Keratinocyte (primary cell): Measurements from ENCODE around the gene COG6.

ENCODE experiments used
- EZH2 ChIP-seq: IDR thresholded peaks from one replicate; pipeline ENCODE4 v1.6.1; 2012; ENCODE audit warnings: inconsistent platforms, mild to moderate bottlenecking, low read length, moderate library complexity
- TF ChIP-seq, protein P1 (sequence below), 3 experiments: IDR thresholded peaks in 1 of 3; conservative IDR thresholded peaks in 1 of 3; optimal IDR thresholded peaks in 1 of 3; 2 replicates in 2 of 3; 3 replicates in 1 of 3; pipeline versions ENCODE3 to v1.5.1; 2011; ENCODE audit warnings: low read length in 3 of 3, mild to moderate bottlenecking in 3 of 3, moderate library complexity in 2 of 3, control low read depth in 1 of 3, inconsistent platforms in 1 of 3; ENCODE audit not compliant: insufficient read depth in 2 of 3; ENCODE audit errors: extremely low read depth in 1 of 3

DNA sequence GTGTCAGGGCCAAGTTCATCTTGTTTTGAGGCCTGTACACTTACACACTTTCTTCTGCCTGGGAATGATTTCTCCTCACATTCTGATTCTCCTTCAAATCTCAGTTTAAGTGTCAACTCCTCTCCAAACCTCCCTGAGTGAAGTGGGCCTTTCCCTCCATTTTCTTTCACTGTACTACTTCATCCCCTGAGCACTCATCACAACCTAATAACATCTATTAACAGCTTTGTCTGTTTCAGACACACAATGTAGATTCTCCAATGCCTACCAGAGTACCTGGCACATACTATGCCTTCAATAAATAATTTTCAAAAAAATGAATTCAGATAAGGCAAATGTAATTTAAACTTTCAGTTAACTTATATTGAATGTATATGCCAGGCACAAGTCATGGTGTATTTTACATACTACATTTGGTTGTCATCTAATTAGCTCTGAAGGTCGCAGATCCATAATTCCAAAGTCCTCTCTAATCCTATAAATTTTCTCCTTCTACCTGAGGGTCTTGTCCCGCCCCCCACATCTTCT lies 357 bp upstream of the COG6 start:
- TF ChIP-seq, protein P1, sequence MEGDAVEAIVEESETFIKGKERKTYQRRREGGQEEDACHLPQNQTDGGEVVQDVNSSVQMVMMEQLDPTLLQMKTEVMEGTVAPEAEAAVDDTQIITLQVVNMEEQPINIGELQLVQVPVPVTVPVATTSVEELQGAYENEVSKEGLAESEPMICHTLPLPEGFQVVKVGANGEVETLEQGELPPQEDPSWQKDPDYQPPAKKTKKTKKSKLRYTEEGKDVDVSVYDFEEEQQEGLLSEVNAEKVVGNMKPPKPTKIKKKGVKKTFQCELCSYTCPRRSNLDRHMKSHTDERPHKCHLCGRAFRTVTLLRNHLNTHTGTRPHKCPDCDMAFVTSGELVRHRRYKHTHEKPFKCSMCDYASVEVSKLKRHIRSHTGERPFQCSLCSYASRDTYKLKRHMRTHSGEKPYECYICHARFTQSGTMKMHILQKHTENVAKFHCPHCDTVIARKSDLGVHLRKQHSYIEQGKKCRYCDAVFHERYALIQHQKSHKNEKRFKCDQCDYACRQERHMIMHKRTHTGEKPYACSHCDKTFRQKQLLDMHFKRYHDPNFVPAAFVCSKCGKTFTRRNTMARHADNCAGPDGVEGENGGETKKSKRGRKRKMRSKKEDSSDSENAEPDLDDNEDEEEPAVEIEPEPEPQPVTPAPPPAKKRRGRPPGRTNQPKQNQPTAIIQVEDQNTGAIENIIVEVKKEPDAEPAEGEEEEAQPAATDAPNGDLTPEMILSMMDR (optimal IDR thresholded peaks at IDR 0.05 in 1 of 3, IDR thresholded peaks at IDR 0.05 in 1 of 3, conservative IDR thresholded peaks at IDR 0.05 in 1 of 3; ENCODE audit: extremely low read depth in 1 of 3, insufficient read depth in 2 of 3, low read length in 3 of 3) = no peak
- TF ChIP-seq EZH2 = no peak
